CD4-positive, alpha-beta T cell treated with Interleukin-10 for 1 hour (primary cell): Measurements from ENCODE around the gene LIME1.

Experiments
- DNase-seq: peaks from one replicate; pipeline ENCODE4 v3.0.0-alpha.2; 2020

Gene LIME1

GRCh38 chr20:63751471-63752271, 15.2 kb downstream of the LIME1 start:
- peak; percentile 35 for DNase-seq

GRCh38 chr20:63752411-63753101, 16.1 kb downstream of the LIME1 start:
- DNase-seq = no peak

GRCh38 chr20:63753381-63753780, 16.9 kb downstream of the LIME1 start:
- no peak for DNase-seq

- DNase-seq = no peak
Observed at GRCh38 chr20:63754008-63754407, 17.5 kb downstream of the LIME1 start.

GRCh38 chr20:63755933-63756647, 19.6 kb downstream of the LIME1 start:
- DNase-seq = no peak

- peak; percentile 44 for DNase-seq
Observed at GRCh38 chr20:63756648-63756991, 20.2 kb downstream of the LIME1 start.

GRCh38 chr20:63758152-63758551, 21.7 kb downstream of the LIME1 start:
- no peak for DNase-seq

GRCh38 chr20:63759377-63759901, 23.0 kb downstream of the LIME1 start:
- DNase-seq = no peak

- DNase-seq = no peak
Observed at GRCh38 chr20:63765082-63765873, 28.8 kb downstream of the LIME1 start.

GRCh38 chr20:63765902-63766301, 29.4 kb downstream of the LIME1 start:
- DNase-seq = no peak

- DNase-seq = no peak
Observed at GRCh38 chr20:63766695-63767426, 30.4 kb downstream of the LIME1 start.

GRCh38 chr20:63767456-63767855, 31.0 kb downstream of the LIME1 start:
- DNase-seq = no peak

- no peak for DNase-seq
Observed at GRCh38 chr20:63767886-63768285, 31.4 kb downstream of the LIME1 start.

- DNase-seq = no peak
Observed at GRCh38 chr20:63768591-63769515, 32.4 kb downstream of the LIME1 start.

- no peak for DNase-seq
Observed at GRCh38 chr20:63769891-63770474, 33.5 kb downstream of the LIME1 start.

GRCh38 chr20:63771046-63771707, 34.7 kb downstream of the LIME1 start:
- DNase-seq = no peak

- no peak for DNase-seq
Observed at GRCh38 chr20:63772781-63773518, 36.5 kb downstream of the LIME1 start.

GRCh38 chr20:63773571-63774241, 37.2 kb downstream of the LIME1 start:
- DNase-seq = no peak

GRCh38 chr20:63774306-63774705, 37.8 kb downstream of the LIME1 start:
- DNase-seq = no peak
